NCI-H510A treated with DMSO at 0.1 percent for 48 hours (cell line): ENCODE measurements around the gene SETMAR.
"Not testable (repeated sequence)": the region's sequence is repeated elsewhere in the genome, so short reads cannot be mapped to it uniquely, and the experiment has no call there.

Experiments
- DNase-seq: peaks from one replicate; lab custom pipeline; 2025; lab: John Stamatoyannopoulos, UW

SETMAR gene

DNA sequence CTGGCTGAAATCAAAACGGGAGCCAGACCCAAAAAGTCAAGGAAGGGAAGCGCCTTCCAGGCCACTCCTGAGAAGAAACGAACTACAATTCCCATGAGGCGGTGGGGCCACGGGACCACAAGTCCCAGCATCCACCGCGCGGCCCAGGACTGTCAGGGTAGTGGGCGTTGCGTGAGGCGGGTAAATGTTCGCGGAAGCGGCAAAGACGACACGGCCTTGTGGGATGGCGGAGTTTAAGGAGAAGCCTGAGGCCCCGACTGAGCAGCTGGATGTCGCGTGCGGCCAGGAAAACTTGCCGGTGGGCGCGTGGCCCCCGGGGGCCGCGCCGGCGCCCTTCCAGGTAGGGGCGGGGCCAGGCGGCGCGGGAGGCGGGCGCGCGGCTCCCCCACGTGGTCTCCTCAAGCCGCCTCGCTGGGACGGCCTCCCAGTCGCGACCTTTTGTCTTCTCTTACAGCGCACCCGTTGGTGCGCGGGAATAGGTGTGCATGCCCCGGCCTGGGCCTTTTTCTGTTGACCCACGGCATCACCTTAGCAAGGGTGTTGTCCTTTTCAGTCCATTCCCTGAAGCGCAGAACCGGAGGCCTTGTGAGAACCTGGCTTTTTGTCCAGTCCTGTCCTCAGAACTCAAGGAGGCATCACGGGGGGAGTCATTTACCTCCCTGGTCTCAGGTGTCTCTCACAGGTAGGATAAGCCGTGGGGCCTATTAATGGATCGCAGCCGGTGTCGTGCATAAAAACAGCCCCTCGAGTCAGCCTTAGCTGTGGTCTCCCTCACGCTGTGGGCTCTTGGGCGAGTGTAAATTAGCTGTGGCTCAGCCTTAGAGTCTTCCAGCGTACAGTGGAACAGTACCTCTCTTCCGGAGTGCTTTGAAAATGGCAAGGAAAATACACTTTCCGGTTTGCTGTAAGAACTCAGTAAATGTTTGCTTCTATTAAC, at the start of gene SETMAR:
SETMAR (plus strand) TSS at position 183 of the 937 bp plus-strand sequence; CDS start at position 185, 2 bp downstream.
- peak; percentile 63 for DNase-seq

DNA sequence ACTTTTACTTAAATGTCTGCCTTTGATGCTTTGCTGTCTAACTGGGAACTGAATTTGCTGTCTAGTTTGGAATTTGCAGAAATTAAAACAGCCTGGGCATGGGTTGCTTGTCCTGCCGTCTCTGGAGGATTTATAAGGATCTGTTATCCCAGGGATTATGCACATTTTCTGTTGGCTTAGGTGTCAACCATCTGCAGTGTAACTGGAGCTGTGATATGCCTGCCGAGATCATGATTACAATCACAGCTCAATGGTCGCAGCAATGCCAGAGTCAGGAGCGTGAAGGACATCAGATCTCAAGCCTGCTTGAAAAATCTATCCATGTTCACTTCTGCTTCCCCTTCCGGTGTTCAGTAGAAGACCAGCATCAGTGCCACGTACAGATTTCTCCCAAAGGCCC, 41.8 kb upstream of the SETMAR start:
- DNase-seq, result no peak

DNA sequence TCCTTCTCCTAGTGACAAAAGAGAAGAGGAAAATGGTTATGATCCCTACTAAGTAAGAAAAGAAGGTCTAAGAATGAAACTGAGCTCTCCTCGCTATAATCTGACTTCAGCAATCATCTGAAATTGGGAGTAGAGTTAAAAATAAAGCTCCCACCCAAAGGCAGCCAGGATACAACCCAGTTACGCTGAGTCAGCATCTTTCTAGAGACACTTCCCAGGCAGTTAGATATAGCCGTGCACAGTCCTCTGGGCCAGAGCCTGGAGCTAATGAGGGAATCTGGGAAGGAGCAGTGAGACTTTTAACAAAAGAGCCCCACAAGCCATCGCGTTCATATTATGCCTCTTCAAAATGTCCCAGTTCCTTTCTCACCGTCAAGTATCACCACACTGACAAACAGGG, 39.1 kb upstream of the SETMAR start:
- no peak for DNase-seq

DNA sequence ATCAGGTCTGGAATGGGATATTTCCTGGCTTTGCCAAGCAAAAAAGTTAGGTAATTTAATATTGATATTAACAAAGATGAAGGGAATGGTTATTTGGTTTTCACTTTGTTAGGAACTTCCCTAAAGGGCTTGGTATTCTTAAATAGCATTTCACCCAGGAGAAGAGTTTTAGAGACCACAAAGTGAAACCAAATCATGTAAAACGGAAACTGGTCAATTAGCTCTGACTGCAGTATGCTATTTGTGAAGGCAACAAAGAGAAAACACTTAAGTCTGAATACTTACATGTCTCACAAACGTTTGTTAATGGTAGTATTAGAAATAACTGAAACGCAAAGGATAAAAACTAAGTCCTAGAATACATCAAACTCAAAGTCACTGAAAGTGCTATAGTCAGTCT, 32.4 kb upstream of the SETMAR start:
- no peak for DNase-seq

DNA sequence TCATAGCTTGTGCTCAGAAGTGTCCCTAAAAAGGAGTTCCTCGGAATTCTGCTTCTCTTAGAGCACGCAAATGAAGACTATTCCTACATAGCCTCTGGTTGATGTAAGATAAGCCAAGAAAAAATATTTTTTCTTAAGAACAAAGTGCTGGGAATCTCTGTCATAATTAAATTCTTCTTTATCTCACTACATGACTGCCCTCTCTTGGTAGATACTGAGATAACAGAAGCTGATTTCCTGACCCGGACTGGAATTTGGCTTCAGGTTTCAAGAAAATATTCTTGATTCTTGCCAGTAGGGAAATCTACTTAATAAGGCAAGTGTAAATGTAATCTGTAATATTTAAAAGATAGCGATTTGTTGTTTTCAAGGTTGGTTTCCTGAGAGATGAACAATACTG, 31.3 kb upstream of the SETMAR start:
- DNase-seq, result peak; percentile 18

DNA sequence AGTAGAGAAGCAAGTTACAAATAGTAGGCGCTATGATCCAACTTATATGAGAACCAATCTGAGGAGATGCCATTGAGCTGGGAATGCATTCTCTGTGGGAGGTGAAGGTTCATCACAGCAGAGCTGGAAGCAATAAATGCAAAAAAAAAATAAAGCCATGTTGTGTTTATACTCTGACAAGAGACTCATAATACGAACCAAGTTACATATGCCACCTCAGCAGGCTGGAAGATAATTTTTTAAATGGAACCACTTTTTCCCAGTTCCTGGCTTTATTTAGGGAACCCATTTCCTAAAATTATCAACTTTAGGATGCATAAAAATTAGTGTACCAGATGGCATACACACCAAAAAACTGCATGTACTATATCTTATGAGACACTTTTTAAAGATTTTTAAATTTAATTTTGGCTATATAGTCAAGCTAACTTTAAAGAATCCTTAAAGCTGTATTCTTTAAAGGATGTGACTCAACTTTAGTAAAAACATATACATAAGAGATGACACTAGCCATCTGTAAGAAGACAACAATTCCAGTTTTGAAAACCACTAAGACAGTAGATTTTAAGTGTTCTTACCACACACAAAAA, 23.6 kb upstream of the SETMAR start:
- no peak for DNase-seq

DNA sequence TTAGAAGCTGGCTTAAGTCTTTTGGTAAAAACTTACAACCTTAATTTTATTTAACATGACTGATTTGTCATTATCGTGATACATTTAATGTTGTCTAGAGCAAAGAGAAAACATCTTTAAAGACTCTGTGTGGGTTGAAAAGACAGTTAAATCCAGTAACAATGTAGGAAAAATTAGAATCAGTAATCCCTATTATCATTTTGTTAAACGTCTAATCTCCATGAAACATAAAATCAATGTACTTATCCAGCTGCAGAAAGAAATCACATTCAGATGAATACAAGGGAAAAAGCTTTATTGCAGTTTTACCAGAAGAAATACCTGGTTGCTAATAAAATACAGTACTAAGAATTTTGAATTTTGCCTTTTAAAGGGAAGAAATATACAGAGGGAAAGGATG, 21.2 kb upstream of the SETMAR start:
- no peak for DNase-seq

DNA sequence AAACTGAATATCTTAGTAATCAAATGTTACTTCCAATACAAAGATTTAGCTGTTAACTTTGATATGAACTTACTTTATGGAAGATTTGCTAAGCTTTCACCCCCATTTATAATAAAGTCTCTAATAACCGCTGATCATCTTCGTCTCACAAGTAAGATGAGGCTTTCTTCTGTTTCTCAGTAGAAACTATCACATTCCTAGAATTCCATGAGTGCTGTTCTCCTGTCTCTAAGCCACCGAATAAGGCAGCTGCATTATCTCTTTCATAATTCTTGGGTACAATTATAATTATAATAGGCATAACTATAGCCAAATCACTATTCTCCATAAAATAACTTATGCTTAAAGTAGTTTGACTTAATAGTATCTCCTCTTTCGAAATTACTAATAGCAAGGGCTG, 18.3 kb upstream of the SETMAR start:
- DNase-seq, result no peak

DNA sequence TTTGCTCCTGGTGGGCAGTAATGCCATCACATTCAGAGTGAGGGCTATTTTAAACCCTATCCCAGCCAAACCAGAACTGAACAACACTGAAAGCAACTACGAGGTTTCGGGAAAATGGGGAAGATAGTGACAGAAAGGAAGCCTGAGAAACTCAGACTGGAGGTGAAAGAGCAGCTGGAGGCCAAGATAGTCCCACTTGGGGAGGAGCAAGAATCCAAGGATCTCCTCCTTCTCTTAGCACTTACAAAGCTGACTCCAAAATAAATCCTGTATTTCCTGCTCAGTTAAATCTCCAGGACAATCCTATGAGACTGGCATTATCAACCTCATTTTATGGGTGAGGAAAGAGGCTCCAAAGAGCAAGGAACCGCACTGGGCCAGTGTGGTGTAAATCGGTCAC, 14.1 kb upstream of the SETMAR start:
- DNase-seq, result no peak

DNA sequence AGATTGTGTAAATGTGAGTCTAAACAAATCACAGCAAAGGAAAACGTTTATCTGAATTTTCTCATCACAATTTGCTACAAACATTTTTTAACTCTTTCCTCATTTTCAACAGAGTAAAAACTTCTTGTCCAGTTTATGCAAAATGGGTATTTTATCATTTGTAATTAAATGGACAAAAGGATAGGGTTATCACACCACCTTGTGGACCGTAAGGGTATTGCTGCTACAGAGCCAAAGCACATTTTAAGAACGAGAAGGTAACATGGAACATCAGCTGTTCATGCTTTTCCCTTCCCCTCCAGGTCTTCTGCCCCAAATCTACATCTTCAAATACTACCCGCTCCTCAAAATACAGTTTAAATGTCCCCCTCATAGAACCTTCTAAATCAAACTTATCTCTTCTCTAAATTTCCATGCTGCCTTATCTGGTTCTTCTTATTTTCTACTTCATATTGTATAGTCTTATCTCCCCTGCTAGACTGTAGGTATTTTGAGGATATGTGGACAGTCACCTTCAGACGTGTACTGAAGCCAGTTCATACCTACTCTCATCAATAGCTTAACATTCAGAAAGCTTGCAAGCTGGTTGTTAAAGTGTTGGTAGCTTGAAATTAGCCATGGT, 12.8 kb upstream of the SETMAR start:
- peak; percentile 32 for DNase-seq

DNA sequence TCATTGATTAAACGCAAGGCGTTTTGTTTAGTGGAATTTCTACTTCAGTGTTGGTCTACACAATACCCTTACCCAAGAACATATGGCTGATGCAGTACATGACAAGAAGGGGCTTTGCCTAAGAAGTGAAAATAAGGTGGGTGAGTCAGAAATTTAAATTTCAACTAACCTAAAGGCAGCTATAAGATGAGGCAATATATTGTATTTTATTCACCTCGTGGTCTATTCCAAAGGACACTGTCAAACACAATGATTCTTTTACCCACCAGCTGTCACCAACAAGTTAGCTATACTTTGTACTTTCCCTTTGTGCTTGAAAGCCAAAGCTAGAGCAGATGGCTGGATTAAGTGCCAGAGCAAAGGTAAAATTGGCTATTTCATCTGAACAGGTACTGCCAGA, 10.9 kb upstream of the SETMAR start:
- no peak for DNase-seq

DNA sequence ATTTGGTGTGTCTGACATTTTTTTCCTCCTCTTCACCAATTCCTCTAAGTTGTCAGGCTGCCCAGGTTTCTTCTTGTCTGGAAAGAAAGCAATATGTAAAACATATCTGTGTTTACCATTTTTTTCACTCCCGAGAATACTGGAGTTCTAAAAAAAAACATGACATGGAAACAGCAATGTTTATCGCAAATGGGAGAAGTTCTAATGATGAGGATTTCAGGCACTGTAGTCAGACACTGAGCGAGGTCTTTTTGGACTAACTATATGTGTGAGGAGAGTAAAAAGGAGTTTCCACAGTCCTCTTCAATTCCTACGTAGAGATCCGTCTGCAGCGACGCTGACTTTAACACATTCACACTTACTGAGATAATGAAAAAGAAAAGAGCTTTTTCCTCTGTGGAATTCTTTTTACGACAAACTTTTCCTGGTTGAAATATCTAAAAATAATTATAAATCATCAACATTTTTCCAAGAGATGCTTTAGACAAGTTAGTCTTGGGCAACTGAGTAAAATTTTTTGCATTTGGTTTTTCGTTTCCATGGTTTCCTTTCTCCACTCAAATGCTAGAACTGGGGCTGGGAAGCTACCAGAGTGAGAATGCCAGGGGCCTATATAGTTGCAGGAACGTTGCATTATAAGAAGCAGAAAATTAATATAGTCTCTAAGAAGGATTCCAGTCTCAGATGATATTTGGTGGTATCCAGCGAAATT, 8.4 kb upstream of the SETMAR start:
- DNase-seq, result no peak

DNA sequence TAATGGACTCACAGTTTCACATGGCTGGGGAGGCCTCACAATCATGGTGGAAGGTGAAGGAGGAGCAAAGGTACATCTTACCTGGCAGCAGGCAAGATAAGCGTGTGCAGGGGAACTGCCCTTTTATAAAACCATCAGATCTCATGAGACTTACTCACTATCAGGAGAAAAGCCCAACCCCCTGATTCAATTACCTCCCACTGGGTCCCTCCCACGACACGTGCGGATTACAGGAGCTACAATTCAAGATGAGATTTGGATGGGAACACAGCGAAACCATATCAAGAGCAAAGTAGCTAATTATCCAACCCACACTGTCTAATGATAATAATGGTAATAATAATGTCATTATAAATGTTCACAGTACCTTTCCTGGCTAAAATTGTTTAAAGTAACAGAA, 6.7 kb upstream of the SETMAR start:
- DNase-seq, result not testable (repeated sequence)

DNA sequence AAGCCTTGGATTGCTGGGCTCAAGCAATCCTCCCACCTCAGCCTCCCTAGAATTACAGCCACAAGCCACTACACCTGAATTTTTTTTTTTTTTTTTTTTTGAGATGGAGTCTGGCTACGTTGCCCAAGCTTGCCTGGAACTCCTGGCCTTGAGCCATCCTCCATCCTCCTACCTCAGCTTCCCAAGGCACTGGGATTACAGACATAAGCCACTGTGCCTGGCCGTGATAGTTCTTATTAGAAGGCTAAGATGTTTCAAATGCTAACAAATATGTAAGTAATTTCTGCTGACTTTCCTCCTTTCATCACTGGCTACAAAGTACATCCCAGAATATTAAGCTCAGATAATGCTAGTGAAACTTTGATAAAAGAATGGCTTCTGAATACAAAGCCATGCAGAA, 5.7 kb upstream of the SETMAR start:
- DNase-seq, result no peak

DNA sequence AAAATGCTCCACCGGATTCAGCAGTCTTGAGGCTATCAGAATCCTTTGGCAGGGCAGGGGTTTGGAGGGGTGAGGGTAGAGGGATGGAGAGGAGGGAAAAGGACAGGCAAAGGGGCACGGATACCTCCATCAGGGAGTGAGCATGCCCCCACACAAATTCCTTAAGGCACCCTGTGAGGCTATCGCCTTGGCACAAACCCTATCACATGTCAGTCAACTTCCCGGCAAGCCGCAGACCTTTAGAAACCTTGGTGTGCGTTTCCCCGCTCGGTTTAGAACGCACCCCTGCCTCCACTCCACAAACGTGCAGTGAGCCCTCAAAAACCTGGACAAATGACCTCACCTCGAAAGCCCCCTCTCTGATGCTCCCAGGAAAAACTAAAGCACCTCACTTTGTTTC, 422 bp upstream of the SETMAR start:
- no peak for DNase-seq

DNA sequence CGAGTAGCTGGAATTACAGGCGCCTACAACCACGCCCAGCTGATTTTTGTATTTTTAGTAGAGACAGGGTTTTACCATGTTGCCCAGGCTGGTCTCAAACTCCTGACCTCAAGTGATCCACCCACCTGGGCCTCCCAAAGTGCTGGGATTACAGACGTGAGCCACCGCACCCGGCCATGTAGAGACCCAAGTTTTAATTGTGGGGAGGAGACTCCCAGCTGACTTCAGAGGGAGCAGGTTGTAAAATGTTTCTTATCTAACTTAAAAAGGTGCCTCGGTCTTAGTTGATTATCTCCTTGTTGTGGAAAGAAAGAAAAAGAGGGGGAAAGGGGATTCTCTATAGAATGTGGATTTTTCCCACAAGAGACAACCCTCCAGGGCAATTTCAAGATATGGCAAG, 2.0 kb downstream of the SETMAR start:
- DNase-seq, result not testable (repeated sequence)

DNA sequence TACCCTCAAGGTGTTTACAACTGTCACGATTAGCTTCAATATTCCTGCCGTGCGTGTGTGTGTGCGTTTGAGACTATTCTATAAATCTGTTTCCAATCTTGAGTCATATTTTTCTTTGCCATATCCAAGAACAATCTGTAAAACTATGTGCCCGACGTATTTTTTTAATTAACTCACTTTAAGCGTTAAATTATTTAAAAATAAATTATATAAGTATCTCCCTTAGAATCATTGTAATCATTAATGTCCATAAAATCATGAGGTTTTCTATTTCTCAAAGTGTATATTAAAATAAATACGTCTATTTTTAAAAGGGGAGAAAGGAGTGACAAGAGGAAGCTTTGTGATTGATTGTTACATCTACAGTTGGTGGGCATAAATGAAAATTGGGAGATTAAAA, 2.9 kb downstream of the SETMAR start:
- no peak for DNase-seq

DNA sequence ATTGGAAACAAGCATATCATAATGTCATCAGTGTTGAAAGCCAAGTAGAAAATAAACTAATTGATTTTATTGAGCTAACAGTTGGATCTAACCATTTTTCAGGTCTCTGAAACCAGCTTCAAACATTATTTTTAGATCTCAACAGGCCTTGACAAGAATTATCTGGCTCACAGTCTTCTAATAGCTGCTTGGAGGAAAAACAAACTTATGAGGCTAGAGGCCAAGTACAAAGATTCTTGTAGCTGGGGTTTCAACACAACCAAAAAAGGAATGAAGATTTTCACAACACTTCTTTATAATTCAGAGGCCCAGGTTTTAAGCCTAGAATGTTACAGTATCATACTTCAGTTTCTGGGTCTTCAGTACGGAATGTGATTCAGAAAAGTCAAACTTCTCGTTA, 3.7 kb downstream of the SETMAR start:
- DNase-seq, result no peak

DNA sequence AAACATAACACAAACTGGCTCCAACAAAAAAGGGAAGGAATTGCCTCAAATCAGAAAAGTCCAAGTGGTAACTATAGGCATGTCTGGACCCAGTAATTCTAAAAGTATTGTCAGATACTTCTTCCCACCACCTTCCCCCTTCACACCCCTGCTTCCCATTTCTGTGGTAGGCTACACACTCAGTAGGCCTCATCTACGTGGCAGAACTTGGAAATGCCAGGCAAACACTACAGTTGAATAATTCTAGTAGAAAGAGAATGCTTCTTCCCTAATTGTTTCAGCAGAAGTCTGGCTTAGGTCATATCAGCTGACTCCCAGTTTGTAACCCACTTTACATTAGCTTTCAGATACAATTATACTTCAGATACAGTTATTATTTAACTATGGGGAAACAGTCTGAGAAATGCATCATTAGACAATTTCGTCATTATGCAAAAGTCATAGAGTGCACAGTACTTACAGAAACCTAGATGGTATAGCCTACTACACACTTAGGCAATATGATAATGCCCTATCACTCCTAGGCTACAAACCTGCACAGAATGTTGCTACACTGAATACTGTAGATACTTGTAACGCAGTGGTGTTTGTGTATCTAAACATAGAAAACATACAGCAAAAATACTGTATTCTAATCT, 6.4 kb downstream of the SETMAR start:
- DNase-seq, result no peak

DNA sequence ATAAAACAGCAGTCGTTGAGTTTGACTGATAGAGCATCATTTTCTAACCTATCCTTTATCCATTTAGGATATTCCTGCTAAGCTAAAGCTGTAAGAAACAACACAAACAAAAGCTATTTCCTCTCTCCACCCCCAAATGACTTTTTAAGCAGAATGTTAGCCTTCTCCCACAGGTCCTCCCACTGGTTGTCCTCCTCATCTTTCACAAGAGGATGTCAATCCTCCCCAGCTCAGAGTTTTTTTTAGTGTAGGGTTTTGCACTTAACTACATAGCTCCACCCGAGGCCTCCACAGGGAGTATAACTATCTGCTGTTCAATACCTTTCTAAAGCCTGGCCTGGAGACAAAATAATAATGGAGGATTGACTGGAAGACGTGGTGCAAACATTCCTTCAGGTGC, 7.8 kb downstream of the SETMAR start:
- DNase-seq, result no peak

DNA sequence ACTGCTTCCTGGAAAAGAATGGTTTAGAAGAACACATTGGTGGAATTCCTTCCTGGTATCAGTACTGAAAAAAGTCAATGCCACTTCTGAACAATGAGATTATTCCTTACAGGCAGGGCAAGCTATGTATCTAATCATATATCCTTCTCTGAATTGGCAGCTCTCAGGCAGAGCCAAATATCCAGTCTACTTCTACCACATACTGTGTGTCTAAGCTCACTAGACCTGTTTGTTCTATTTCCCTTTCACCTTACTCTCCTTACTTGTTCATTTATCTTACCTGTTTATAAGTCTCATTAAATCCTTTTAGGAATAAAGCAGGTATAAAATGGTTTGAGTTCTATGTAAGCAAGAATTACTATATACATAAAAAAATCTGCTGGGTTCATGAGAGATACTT, 8.3 kb downstream of the SETMAR start:
- DNase-seq, result no peak
